BE2C (cell line): Measurements from ENCODE around the gene DOCK1.

Experiments
- DNase-seq: peaks from one replicate; pipeline ENCODE4 v3.0.0-alpha.2; 2020
- H3K27me3 ChIP-seq: fragments of 250-450 bp; sonication (Bioruptor Pico); 2 replicates; pipeline ENCODE4 v1.5.1; 2020; ENCODE audit warnings: mild to moderate bottlenecking
- H3K36me3 ChIP-seq: fragments of 250-450 bp; sonication (Bioruptor Pico); 2 replicates; pipeline ENCODE4 v1.5.1; 2020; ENCODE audit warnings: mild to moderate bottlenecking
- H3K4me1 ChIP-seq: fragments of 250-450 bp; sonication (Bioruptor Pico); 2 replicates; pipeline ENCODE4 v1.5.1; 2020
- H3K4me3 ChIP-seq: 2 replicates; pipeline ENCODE4 v1.5.1; 2011; ENCODE audit warnings: low read depth, low read length
- H3K9me3 ChIP-seq: fragments of 250-450 bp; sonication (Bioruptor Pico); 2 replicates; pipeline ENCODE4 v1.5.1; 2020
- CTCF ChIP-seq: IDR thresholded peaks from 2 replicates; pipeline ENCODE4 v1.5.1; 2012; ENCODE audit warnings: mild to moderate bottlenecking, low read depth, low read length

Gene DOCK1

DNA sequence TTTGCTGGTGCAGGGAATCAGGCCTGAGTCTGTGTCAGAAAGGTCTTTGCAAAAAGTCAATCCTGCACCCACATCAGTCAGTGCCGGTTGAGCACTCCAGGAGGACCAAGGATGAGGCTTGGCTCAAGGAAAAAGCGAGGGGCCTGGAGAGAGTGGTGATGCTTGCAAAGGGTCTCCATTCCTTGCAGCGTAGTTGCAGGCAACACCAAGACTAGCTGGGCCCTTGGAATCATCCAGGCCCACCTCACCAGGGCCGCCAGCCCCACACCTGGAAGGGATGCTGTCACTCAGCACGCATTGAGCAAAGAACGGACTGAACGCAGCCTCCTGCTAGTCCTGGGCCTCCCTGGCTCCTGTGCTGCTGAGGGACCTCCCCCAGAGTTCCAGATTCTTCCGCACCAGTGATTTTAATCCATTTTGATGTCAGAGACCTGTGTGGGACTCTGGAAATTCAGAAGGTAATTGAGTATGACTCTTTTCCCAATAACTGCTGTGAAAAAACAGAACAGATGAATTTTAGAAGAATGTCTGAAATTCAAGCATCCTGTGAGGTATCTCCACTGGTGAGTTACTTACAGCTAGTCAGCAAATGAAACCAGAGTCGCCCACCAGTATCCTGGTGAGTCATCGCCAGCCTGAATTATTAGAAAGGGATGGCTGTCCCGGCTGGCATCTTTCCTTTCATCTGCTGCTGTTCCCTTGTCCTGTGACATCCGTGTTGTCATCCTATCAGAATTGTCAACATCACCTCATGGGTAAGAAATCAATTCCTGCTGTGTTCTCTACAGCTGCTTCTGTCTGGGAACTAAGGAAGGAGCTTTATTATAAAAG, 493.1 kb downstream of the DOCK1 start:
- no peak for TF ChIP-seq CTCF
- Histone ChIP-seq H3K36me3 (no peaks in the 10 kb centered on the region), H3K4me1 (no peaks in the 10 kb centered on the region), H3K27me3 (no peaks in the 10 kb centered on the region), H3K4me3 (no peak overlapping the region), H3K9me3 (no peaks in the 10 kb centered on the region)
- peak; percentile 42 for DNase-seq

GRCh38 chr10:127398971-127399365, 493.7 kb downstream of the DOCK1 start:
- Histone ChIP-seq H3K4me3 (no peak overlapping the region), H3K9me3 (no peaks in the 10 kb centered on the region), H3K4me1 (no peaks in the 10 kb centered on the region), H3K36me3 (no peaks in the 10 kb centered on the region), H3K27me3 (no peaks in the 10 kb centered on the region)
- DNase-seq = no peak
- no peak for TF ChIP-seq CTCF

DNA sequence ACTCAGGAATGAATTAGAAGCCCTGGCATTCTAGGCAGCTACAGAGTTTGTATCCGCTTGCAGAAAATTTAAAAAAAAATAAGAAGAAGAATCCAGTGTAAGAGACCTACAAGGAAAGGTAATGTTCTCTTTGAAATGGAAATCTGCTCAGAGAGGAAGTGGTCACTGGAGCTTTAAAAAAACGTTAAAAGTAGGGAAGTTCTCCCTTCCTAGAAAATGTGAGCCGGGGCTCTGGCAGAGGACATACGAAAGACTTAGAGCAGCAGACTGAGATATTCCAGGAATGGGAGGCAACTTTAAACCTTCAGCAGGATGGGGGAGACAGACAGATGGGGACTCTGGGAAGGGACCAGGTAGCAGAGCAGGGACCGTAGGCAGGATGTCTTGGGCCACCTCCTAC, 494.4 kb downstream of the DOCK1 start:
- Histone ChIP-seq H3K4me3 (no peak overlapping the region), H3K36me3 (no peaks in the 10 kb centered on the region), H3K4me1 (no peaks in the 10 kb centered on the region), H3K27me3 (no peaks in the 10 kb centered on the region), H3K9me3 (no peaks in the 10 kb centered on the region)
- no peak for TF ChIP-seq CTCF
- no peak for DNase-seq

- Histone ChIP-seq H3K36me3 (no peaks in the 10 kb centered on the region), H3K9me3 (no peaks in the 10 kb centered on the region), H3K27me3 (no peaks in the 10 kb centered on the region), H3K4me3 (no peak overlapping the region), H3K4me1 (no peaks in the 10 kb centered on the region)
- no peak for TF ChIP-seq CTCF
- DNase-seq = no peak
Measured at GRCh38 chr10:127400216-127400615, 495.0 kb downstream of the DOCK1 start.

DNA sequence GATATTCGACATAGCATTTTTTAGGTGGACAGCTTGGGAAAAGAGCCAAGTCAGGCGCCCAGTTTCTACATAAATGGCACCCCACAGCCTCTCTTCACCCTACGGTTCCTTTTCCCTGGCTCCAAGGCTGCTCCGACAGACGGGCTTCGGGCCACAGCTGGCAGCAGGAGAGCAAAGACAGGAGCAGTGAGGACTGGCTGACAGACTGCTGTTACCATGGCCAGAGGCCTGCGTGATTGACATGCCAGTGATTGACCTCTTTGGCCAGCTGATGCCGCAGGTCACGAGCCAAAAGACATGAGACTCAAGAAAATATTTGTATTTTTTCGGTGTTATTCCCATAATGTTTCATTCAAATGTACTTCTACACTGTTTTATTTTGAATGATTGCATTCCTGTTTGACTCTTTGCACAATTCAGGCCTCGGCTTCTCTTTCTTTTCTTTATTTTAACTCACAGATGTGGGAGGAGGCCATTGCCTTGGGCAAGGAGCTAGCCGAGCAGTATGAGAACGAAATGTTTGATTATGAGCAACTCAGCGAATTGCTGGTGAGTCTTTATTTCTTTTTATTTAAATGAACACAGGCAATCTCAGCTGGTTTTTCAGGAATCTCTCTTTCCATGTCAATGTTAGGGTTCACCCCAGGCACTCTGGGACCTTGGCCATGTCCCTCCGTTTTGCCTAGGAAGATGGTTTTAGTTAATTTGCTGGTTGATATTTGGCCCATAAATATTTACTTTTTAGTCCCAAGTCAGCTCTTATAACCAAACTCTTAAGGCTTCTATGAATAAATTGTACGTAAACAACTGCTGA, 497.6 kb downstream of the DOCK1 start:
- Histone ChIP-seq H3K27me3 (no peaks in the 10 kb centered on the region), H3K4me1 (no peaks in the 10 kb centered on the region), H3K36me3 (no peaks in the 10 kb centered on the region), H3K4me3 (no peak overlapping the region), H3K9me3 (no peaks in the 10 kb centered on the region)
- TF ChIP-seq CTCF = no peak
- no peak for DNase-seq

DNA sequence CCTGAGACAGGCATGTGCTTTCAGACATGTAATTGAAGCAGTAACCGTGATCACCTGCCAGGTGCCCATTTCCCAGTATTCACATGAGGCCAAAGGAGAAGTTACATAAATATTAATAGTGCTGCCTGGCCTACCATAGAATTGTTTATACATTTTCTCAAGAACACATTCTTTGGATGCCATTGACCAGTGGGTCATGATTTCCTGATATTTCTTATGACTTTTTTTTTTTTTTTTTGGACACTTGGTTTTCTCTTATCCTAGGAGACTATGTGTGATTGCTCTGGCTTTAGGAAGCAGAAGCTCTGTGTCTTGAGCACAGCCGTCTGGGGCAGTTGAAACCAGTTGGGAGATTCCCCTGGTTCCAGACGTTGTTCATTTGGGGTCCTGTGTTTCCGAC, 500.0 kb downstream of the DOCK1 start:
- H3K4me3 ChIP-seq = no peak overlapping the region
- no peaks in the 10 kb centered on the region for H3K9me3 ChIP-seq
- H3K4me1 ChIP-seq = no peaks in the 10 kb centered on the region
- no peaks in the 10 kb centered on the region for H3K36me3 ChIP-seq
- no peak for TF ChIP-seq CTCF
- no peak for DNase-seq
- H3K27me3 ChIP-seq = no peaks in the 10 kb centered on the region
